HUES6 (cell line): ENCODE measurements around the gene ANKFN1.

ENCODE experiments used
- H3K27ac ChIP-seq: 2 replicates; pipeline ENCODE4 v1.7.0; 2013; ENCODE audit warnings: low read depth, mild to moderate bottlenecking, low read length, inconsistent platforms
- H3K27me3 ChIP-seq: 2 replicates; pipeline ENCODE4 v1.6.1; 2013; ENCODE audit warnings: low read length; ENCODE audit not compliant: control insufficient read depth, insufficient read depth
- H3K36me3 ChIP-seq: 2 replicates; pipeline ENCODE4 v1.6.1; 2013; ENCODE audit warnings: low read length; ENCODE audit not compliant: control insufficient read depth, insufficient read depth
- H3K4me1 ChIP-seq: 2 replicates; pipeline ENCODE4 v1.6.1; 2013; ENCODE audit warnings: low read length; ENCODE audit not compliant: control insufficient read depth, insufficient read depth
- H3K4me3 ChIP-seq: 2 replicates; pipeline ENCODE4 v1.5.1; 2013; ENCODE audit warnings: low read depth, low read length
- H3K9ac ChIP-seq: one replicate; pipeline ENCODE4 v1.6.1; 2013; ENCODE audit warnings: mild to moderate bottlenecking, low read length
- H3K9me3 ChIP-seq: 2 replicates; pipeline ENCODE4 v1.6.1; 2013; ENCODE audit warnings: low read depth, low read length; ENCODE audit not compliant: control insufficient read depth, insufficient read depth

Gene ANKFN1

DNA sequence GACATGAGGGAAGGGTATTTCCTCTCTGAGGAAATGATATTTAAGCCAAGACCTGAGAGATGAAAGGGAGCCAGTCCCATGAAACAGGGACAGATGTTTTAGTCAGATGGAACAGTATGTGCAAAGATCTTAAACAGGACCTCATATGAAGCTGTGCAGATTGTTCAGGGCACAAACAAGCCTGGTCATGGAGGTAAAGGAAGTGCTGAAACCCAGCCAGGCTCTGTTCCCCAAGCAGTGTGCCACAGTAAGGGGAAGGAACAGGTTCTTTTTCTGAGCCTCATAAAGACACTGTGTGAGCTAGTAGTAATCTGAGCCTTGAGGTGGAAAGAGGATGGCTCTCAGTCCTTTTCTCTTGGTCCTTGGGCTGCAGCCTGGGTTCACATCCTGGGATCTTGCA, 159.9 kb downstream of the ANKFN1 start:
- 0 out of 2 replicates have a peak, but pooled peaks cover 6% of the 10 kb centered on the region for H3K4me1 ChIP-seq
- H3K9ac ChIP-seq, result no peak overlapping the region

DNA sequence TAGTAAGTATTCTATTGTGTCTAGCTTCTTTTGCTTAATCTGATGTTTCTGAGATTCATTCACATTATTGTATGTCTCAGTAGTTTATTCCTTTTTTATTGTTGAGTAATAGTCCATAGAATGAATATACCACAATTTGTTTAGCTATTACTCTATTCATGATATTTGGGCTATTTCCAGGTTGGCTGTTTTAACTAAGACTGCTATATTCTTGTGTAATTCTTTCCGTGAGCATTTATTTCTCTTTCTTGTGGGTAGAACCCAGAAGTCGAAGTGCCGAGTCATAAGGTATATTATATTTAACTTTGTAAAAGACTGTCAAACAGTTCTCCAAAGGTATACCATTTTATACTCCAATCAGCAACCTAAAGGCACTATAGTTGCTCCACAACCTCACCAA, 160.8 kb downstream of the ANKFN1 start:
- Histone ChIP-seq H3K9ac (no peak overlapping the region), H3K27ac (no peak overlapping the region), H3K4me3 (no peak overlapping the region), H3K4me1 (0 out of 2 replicates have a peak, but pooled peaks cover 6% of the 10 kb centered on the region), H3K9me3 (no peaks in the 10 kb centered on the region), H3K27me3 (no peaks in the 10 kb centered on the region), H3K36me3 (no peaks in the 10 kb centered on the region)

More for the DNA sequence above, 159.9 kb downstream of the ANKFN1 start:
- Histone ChIP-seq H3K27ac (no peak overlapping the region), H3K36me3 (no peaks in the 10 kb centered on the region), H3K4me3 (no peak overlapping the region), H3K9me3 (no peaks in the 10 kb centered on the region), H3K27me3 (no peaks in the 10 kb centered on the region)

DNA sequence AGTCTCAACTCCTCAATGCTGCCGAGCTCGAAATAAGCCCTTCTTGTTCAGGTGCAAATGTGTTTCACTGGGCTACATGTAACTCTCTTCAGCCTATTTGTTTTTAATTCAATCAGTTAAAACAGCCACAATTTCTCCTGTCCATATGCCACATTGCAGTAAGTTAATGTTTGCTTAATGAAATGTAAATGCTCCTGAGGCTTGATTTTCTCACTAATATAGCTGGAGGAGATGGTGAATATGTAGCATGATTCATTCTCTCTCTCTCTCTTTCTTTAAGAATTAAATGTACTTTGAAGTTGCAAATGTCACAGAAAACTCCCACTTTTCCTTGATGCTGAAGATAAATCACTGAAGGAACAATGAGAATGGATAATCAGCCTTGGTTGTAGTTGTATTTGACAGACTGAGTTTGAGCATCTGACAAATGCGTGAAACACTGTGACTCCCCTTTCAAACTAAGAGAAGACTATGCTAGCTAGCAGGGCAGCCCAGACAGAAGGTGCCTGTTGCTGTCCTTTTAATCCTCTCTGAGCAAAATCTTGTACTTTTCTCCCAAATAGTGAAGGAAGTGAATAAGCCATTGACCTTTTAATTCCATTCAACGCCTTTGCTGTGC, 161.8 kb downstream of the ANKFN1 start:
- Histone ChIP-seq H3K27ac (no peak overlapping the region), H3K9me3 (no peaks in the 10 kb centered on the region), H3K4me3 (no peak overlapping the region), H3K4me1 (peaks cover 8% of the 10 kb centered on the region; the same call in 1 of the 2 replicates), H3K27me3 (no peaks in the 10 kb centered on the region), H3K36me3 (no peaks in the 10 kb centered on the region), H3K9ac (no peak overlapping the region)

DNA sequence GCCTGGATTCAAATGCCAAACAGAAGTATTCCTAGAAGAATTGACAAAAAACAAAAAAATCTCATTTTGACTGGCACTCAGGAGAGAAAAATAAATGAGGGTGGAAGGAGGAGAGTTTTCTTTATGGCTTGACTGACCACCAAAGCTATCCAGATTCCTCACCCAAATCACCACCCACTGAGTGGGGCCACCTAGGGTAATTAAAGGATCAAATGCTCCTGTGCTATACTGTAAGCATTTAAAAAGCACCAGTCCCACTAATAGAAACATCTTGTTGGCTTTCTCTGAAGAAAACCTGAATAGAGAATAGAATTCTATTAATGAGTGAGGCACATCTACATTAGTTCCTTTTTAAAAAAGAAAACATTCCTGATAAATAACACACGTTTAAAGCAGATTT, 163.3 kb downstream of the ANKFN1 start:
- Histone ChIP-seq H3K36me3 (no peaks in the 10 kb centered on the region), H3K9me3 (no peaks in the 10 kb centered on the region), H3K27ac (no peak overlapping the region), H3K27me3 (no peaks in the 10 kb centered on the region), H3K9ac (no peak overlapping the region), H3K4me1 (peaks cover 19% of the 10 kb centered on the region; the same call in 1 of the 2 replicates), H3K4me3 (no peak overlapping the region)

DNA sequence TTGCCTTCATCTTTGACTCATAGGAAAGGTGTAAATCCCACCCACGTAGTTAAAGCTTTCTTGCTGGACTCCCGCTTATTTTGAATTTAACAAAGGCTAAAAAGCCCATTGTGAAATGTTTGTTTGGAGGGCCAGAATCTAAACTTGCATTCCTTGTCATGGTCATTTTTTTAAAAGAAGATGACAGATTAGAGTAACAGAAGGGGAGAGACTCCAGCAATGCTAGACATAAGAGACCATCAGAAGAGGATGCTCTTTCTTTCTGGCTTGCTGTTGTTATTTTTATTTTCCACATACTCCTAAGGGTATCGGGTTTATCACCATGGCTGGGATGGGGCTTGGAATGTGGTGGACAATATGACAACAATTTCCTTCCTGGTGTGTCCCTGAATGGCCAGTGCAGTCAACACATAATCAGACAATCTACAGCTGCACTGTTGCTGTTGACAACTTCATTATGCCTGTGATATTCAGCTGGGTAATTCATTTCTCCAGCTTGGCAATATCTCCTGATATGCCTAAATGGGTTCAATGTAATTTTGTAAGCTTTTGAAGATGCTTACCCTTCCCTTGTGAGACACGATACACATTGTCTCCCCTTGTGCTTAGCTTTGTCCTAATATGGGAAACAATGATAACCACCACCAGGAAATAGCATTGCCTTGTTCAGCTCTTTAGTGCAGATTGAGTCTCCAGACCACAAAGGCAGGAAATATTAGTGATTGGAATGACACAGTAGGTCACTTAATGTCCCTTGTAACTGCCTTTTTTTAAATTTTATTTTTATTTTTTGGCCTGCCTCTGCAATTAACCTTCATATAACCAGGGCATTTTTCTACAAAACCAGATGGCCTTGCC, 164.3 kb downstream of the ANKFN1 start:
- no peaks in the 10 kb centered on the region for H3K27me3 ChIP-seq
- H3K9ac ChIP-seq, result no peak overlapping the region
- H3K36me3 ChIP-seq, result no peaks in the 10 kb centered on the region
- peaks cover 19% of the 10 kb centered on the region; the same call in 1 of the 2 replicates for H3K4me1 ChIP-seq
- no peaks in the 10 kb centered on the region for H3K9me3 ChIP-seq
- H3K27ac ChIP-seq, result no peak overlapping the region
- no peak overlapping the region for H3K4me3 ChIP-seq

DNA sequence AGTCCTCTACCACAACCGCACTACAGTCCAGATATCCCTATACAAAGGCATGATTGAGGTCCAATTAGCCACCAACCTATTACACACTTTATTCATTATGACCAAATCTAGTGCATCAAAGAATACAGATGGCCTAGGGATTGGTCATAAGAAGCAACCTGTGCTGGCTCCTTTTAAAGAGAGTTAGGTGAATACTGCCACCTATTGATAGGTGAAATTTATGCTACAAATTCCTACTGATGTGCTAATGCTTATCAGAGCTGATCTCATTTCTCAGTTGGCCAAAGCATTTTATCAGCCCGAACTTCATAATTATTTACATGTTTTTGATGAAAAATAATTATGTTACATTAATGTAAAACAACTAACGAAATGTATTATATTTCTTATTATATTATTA, 166.3 kb downstream of the ANKFN1 start:
- Histone ChIP-seq H3K27me3 (no peaks in the 10 kb centered on the region), H3K27ac (no peak overlapping the region), H3K9me3 (no peaks in the 10 kb centered on the region), H3K9ac (no peak overlapping the region), H3K4me3 (no peak overlapping the region), H3K4me1 (peaks cover 19% of the 10 kb centered on the region; the same call in 1 of the 2 replicates), H3K36me3 (no peaks in the 10 kb centered on the region)

DNA sequence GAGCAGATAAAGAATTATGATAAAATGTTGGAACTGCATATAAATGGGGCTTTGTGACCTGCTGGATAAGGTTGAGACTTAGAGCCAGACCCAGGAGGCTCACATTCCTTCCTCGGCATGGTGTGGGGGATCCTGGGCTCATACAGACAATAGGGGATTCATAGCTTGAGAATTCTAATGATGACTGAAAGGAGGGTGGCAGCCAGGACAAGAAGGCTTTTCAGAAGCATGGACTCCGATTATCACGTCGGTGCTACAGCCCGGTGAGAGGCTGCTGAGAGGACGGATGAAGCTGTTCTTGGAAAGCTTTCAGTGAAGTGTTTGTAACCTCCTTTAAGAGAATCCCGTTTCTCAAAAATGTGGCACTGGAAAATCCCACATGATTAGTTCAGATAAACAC, 167.2 kb downstream of the ANKFN1 start:
- Histone ChIP-seq H3K4me1 (peaks cover 19% of the 10 kb centered on the region; the same call in 1 of the 2 replicates), H3K4me3 (no peak overlapping the region), H3K9me3 (no peaks in the 10 kb centered on the region), H3K27ac (no peak overlapping the region), H3K9ac (no peak overlapping the region), H3K36me3 (no peaks in the 10 kb centered on the region), H3K27me3 (no peaks in the 10 kb centered on the region)

DNA sequence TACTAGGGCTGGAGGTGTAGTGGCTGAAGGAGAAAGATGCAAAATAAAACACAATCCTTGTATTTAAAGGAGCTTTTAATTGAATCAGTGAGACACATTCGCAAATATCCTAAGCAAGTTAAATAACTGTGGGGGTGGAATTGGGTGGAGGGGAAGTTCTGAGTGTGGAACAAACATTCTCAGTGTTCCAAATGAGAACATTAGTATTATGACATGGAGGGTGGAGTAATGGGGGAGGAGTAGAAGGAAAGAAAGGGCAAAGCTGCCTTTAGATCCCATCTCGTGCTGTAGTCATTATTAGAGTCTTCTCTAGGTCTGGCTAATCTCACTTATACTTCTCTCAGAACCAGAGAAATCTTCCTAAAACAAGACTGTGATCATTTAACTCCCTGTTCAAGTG, 169.7 kb downstream of the ANKFN1 start:
- Histone ChIP-seq H3K36me3 (no peaks in the 10 kb centered on the region), H3K27me3 (no peaks in the 10 kb centered on the region), H3K27ac (no peak overlapping the region), H3K9me3 (no peaks in the 10 kb centered on the region), H3K9ac (no peak overlapping the region), H3K4me3 (no peak overlapping the region), H3K4me1 (peaks cover 13% of the 10 kb centered on the region; the same call in 1 of the 2 replicates)

DNA sequence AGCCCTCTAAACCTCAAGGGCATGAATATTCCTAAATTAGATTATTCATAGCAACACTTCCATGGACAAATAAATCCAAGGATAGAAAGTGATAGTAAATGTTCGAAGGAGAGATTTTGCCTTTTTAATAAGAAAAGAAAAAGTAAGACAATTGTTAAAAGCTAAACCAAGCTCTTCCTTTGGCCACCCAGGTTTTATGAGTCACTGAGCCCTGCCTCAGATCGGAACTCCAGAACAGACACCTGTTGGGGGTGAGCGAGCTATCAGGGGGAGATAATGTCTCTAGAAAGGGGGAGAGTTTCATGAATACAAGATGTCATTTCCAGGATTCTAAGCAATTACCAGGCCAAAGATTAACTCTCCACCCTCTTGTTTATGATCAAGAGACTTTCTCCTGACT, 171.4 kb downstream of the ANKFN1 start:
- Histone ChIP-seq H3K36me3 (no peaks in the 10 kb centered on the region), H3K9ac (no peak overlapping the region), H3K27me3 (no peaks in the 10 kb centered on the region), H3K4me3 (no peak overlapping the region), H3K9me3 (no peaks in the 10 kb centered on the region), H3K4me1 (peaks cover 13% of the 10 kb centered on the region; the same call in 1 of the 2 replicates), H3K27ac (no peak overlapping the region)

DNA sequence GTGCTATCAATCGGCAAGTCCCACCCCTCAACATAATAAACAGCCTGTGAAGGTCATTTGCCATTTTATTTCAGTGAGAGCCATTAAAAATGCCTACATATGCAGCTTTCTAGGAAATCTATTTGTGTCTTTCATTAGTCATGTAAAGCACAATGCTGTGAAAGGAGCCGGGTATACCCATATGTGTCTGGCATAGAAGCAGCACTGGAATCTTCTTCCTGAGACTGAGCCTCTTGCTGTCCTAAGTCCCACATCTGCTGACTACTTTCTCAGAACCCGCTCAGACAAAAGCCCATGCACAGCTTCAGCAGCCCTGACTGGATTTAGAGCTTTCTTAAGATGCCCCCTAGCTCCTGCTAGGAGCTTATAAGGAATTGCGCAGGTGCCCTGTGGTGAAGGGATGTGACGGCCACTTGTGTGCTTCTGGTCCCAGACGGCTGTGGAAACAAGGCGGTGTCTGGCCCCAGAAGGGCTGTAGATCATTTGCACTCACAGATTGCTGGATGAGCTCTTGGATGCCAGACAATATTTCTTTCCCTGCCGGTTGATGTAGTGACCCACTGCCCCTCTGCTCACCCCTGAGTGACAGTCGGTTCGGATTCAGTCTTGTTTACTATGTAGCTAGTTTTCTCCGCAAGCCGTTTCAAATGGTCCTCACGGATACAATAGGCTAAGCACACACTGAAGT, 172.2 kb downstream of the ANKFN1 start:
- no peaks in the 10 kb centered on the region for H3K36me3 ChIP-seq
- no peaks in the 10 kb centered on the region for H3K9me3 ChIP-seq
- no peak overlapping the region for H3K4me3 ChIP-seq
- H3K27ac ChIP-seq, result no peak overlapping the region
- H3K27me3 ChIP-seq, result no peaks in the 10 kb centered on the region
- H3K4me1 ChIP-seq, result peaks cover 7% of the 10 kb centered on the region; the same call in 1 of the 2 replicates
- H3K9ac ChIP-seq, result no peak overlapping the region

DNA sequence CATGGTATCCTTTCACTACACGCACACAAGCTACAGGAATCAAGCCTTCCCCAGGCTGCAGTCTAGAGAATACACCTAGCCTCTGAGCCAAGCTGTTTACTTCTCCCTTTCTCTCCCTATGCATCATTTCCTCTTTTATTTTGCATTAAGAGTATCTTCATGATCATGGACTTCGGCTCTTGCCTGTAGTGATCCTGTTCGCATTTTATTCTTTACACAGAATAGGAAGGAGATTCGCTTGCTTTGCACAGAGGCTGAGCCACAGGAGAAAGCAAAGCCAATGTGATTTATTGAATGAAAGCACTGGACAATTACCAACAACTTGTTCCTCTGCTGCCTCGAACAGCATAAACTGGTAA, 172.7 kb downstream of the ANKFN1 start:
- Histone ChIP-seq H3K36me3 (no peaks in the 10 kb centered on the region), H3K27me3 (no peaks in the 10 kb centered on the region), H3K27ac (no peak overlapping the region), H3K9ac (no peak overlapping the region), H3K9me3 (no peaks in the 10 kb centered on the region), H3K4me3 (no peak overlapping the region), H3K4me1 (peaks cover 2% of the 10 kb centered on the region; the same call in 1 of the 2 replicates)
